Renal pelvis (tissue), 12 donors: ENCODE measurements around the gene TTC29. TPM values are rescaled to one million over a fixed set of nuclear protein-coding genes. Genes with fewer than 3 reads are reported as not detected.

ENCODE experiments used
- DNase-seq: peaks from one replicate; pipeline ENCODE4 v3.0.0-alpha.2; 2013
- long read RNA-seq, 16 experiments: transcript quantifications; one replicate each; lab custom pipeline, GENCODE V29; 2026
- polyA plus RNA-seq, 3 donors: library from polyadenylated mRNA; unstranded; fragments of 120-200 nt; gene quantifications; one replicate each; pipeline ENCODE4 v1.2.1, GENCODE V29; 2013; ENCODE audit not compliant: insufficient read length in 3 of 3

Gene TTC29, protein sequence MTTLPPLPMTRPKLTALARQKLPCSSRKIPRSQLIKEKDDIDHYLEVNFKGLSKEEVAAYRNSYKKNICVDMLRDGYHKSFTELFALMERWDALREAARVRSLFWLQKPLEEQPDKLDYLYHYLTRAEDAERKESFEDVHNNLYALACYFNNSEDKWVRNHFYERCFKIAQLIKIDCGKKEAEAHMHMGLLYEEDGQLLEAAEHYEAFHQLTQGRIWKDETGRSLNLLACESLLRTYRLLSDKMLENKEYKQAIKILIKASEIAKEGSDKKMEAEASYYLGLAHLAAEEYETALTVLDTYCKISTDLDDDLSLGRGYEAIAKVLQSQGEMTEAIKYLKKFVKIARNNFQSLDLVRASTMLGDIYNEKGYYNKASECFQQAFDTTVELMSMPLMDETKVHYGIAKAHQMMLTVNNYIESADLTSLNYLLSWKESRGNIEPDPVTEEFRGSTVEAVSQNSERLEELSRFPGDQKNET
- 1 to 10 TPM; 1.1 to 2.0 (median 1.2) TPM for polyA plus RNA-seq
- long read RNA-seq, donor 1: 0 reads
- long read RNA-seq, donor 2: 0 reads
- long read RNA-seq, donor 3: 0 reads
- long read RNA-seq, donor 4: 0 reads
- long read RNA-seq, donor 5: 0 reads
- long read RNA-seq, donor 6, partial matches to known transcripts: 0 of 1 reads
- long read RNA-seq, donor 6, other reads (novel, unspliced or antisense): 0 of 1 reads
- long read RNA-seq, donor 7: 0 reads
- long read RNA-seq, donor 8: 0 reads
- long read RNA-seq, donor 9: 0 reads
- long read RNA-seq, donor 10: 0 reads
- long read RNA-seq, donor 11: 0 reads
- long read RNA-seq, donor 12, partial matches to known transcripts: 0 of 2 reads
- long read RNA-seq, donor 12, other reads (novel, unspliced or antisense): 0 of 2 reads
- long read RNA-seq, donor 13: 0 reads
- long read RNA-seq, donor 14: 0 reads
- long read RNA-seq, donor 15: 0 reads
- long read RNA-seq, donor 16: 0 reads

GRCh38 chr4:146945556-146946374 is at the start of gene TTC29:
Gene TTC29 (minus strand): TSS chr4:146945864. CDS start chr4:146939895, 5,969 bp downstream.
- DNase-seq: peak; percentile 93

- peak; percentile 55 for DNase-seq
Observed at GRCh38 chr4:146981651-146982050, 36.0 kb upstream of the TTC29 start.

- no peak for DNase-seq
Observed at GRCh38 chr4:146978641-146979040, 33.0 kb upstream of the TTC29 start.

DNA sequence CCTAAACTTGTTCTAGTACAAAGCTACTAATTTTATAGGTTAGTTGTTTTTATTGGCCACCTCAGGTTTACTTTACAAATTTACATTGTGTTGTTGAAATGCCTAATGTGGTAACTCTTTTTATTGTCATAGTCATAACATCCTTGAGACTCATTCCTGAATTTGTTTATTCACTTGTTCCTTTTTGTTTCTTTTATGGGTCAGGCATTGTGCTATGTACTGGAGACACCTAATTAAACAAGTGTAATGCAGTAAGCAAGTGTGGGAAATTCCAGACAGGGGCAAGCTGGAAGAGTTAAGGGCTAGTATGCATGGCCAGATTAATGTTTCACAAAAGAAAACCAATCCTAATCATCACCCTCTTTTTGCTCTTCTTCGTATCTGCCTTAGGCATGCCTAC is 30.5 kb upstream of the TTC29 start:
- no peak for DNase-seq

GRCh38 chr4:146975527-146975926 is 29.9 kb upstream of the TTC29 start:
- DNase-seq: no peak

GRCh38 chr4:146975036-146975435 is 29.4 kb upstream of the TTC29 start:
- DNase-seq: no peak

DNA sequence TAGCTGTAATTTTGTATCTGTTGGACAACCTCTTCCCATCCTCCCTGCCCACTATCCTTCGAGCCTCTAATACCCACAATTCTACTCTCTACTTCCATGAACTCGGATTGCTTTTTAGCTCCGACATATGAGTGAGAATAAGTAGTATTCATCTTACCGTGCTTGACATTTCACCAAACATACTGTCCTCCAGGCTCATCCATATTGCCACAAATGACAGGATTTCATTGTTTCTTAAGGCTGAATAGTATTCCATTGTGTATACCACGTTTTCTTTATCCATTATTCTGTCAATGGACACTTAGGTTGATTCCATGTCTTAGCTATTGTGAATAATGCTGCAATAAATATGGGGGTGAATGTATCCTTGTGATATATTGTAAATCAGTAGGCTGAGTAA is 26.4 kb upstream of the TTC29 start:
- no peak for DNase-seq

- DNase-seq: no peak
Observed at GRCh38 chr4:146969126-146969525, 23.5 kb upstream of the TTC29 start.

DNA sequence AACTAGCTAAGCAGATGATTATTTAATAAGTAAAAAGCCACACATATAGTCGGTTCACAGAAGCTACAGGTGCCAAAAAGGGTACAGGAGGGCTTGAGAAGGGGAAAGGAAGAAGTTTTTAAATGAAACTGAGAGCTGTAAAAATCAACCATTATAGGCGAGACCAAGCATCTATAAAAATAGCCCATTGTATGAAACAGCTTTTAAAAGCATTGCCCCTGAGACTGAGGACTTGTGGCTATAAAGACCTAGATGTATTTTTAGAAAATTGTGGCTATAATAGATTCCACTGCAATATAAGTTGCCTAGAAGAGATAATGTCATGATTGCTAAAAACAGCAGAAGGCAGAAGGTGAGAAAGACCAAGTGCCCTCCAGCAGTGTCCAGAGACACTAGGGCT is 15.0 kb upstream of the TTC29 start:
- no peak for DNase-seq

DNA sequence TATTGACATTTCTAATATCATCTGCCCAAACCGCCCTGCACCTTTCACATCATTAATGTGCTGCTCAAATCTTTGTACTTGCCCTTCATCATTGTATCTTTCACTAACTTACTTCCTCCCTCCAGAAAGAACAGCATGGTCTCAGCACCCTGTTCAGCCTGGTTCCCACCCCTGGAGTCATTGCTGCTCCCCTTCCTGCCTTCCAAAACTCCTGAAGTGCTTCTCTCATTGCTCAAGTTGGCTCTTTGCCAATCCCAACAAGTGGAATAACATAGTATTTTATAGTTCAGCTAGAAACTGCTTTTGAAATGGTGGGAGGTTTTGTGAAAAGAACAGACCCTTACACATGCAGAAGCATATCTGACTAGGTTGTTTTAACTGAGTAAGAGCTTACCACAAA is 14.0 kb upstream of the TTC29 start:
- DNase-seq: no peak

DNA sequence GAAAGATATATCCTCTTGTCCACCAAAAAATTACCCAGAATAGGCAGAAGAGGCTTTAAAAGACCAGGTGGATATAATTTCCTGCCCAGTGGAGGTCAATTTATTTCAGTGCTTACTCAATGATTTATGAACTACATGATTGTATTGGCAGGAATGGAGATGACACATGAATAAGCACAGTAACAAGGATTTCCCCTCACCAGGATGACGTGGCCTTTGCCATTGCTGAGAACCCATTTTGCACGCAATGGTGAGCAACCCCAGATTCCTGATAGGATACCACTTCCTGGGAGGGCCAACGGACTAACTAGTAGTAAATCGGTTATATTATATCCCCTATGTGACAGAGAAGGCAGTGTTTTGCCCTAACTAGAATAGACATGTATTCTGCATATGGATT is 11.6 kb upstream of the TTC29 start:
- no peak for DNase-seq

- no peak for DNase-seq
Observed at GRCh38 chr4:146952896-146953295, 7.2 kb upstream of the TTC29 start.

- no peak for DNase-seq
Observed at GRCh38 chr4:146949559-146949958, 3.9 kb upstream of the TTC29 start.

- DNase-seq: no peak
Observed at GRCh38 chr4:146943691-146944375, 1.8 kb downstream of the TTC29 start.

DNA sequence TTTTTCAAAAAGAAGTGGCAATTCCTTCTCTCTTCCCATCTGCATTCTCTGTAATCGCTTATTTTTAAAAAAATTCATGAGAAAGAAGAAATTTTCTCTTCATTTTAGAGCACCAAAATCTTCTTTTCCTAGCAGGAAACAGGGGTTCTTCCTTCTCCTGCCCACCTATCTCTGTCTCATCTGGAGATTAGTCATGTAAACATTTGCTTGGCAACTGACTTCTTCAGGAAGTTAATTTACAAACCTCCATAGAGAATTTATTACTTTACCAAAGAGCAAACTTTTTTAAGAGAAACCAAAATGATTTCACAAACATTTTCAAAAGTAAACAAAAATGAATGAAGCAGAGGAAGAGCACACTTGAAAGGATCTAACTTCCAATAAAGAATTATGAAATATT is 13.5 kb downstream of the TTC29 start:
- DNase-seq: no peak

DNA sequence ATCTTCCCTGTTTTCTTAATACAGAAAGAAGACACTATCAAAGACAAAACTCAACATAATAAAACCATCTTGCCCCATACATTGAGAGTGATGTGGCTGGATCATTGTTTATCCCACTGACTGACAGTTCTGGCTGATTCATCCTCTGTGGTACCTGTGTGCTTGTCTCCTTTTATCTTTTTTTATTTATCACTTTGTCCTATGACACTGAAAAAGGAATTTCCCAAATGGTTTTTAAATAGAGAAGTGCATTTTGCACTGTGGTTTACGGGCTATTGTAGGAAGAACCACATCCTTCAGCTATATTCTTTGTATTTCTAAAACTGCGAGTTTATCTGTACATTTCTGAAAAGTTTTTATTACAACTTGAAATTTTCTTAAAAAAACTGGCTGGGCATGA is 15.0 kb downstream of the TTC29 start:
- DNase-seq: no peak

GRCh38 chr4:146927695-146928094 is 18.0 kb downstream of the TTC29 start:
- no peak for DNase-seq

- peak; percentile 30 for DNase-seq
Observed at GRCh38 chr4:146916479-146917076, 29.1 kb downstream of the TTC29 start.

GRCh38 chr4:146915132-146915531 is 30.5 kb downstream of the TTC29 start:
- no peak for DNase-seq

- DNase-seq: no peak
Observed at GRCh38 chr4:146900295-146900694, 45.4 kb downstream of the TTC29 start.

GRCh38 chr4:146890301-146890700 is 55.4 kb downstream of the TTC29 start:
- DNase-seq: no peak
